Liver (tissue), 9 donors: ENCODE results near the gene RUFY1. TPM values are rescaled to one million over a fixed set of nuclear protein-coding genes. Genes with fewer than 3 reads are reported as not detected.

Experiments
- DNase-seq: peaks from one replicate; pipeline ENCODE4 v3.0.0-alpha.2; 2017; ENCODE audit warnings: low spot score
- H3K27ac ChIP-seq, 2 donors: one replicate each; pipeline ENCODE4 v1.7.0; 2013; ENCODE audit warnings: inconsistent platforms in 2 of 2, low read length in 2 of 2, control low read depth in 1 of 2, low read depth in 1 of 2, mild to moderate bottlenecking in 1 of 2
- H3K27me3 ChIP-seq, 4 donors: one replicate each; pipeline versions ENCODE4 v1.6.1 to v1.7.0; 2013; ENCODE audit warnings: low read length in 3 of 4, inconsistent platforms in 1 of 4, mild to moderate bottlenecking in 1 of 4, moderate library complexity in 1 of 4; ENCODE audit not compliant: control insufficient read depth in 4 of 4, insufficient read depth in 4 of 4
- H3K36me3 ChIP-seq, 4 donors: one replicate each; pipeline versions ENCODE4 v1.6.1 to v1.7.0; 2013; ENCODE audit warnings: low read length in 3 of 4, mild to moderate bottlenecking in 3 of 4, low read depth in 1 of 4, moderate library complexity in 1 of 4; ENCODE audit not compliant: control insufficient read depth in 4 of 4, insufficient read depth in 3 of 4
- H3K4me1 ChIP-seq, 4 donors: one replicate each; pipeline versions ENCODE4 v1.6.1 to v1.7.0; 2013; ENCODE audit warnings: low read length in 3 of 4, mild to moderate bottlenecking in 3 of 4, moderate library complexity in 1 of 4; ENCODE audit not compliant: control insufficient read depth in 4 of 4, insufficient read depth in 4 of 4
- H3K4me3 ChIP-seq, 3 donors: one replicate each; pipeline versions ENCODE4 v1.6.1 to v1.7.0; 2013; ENCODE audit warnings: low read length in 3 of 3, control low read depth in 1 of 3, low read depth in 1 of 3, mild to moderate bottlenecking in 1 of 3
- H3K9ac ChIP-seq, 2 donors: one replicate each; pipeline ENCODE4 v1.7.0; 2013; ENCODE audit warnings: low read length in 2 of 2, mild to moderate bottlenecking in 2 of 2, moderate library complexity in 2 of 2, control low read depth in 1 of 2, low read depth in 1 of 2
- H3K9me3 ChIP-seq, 4 donors: one replicate each; pipeline versions ENCODE4 v1.6.1 to v1.7.0; 2013; ENCODE audit warnings: low read length in 3 of 4; ENCODE audit not compliant: control insufficient read depth in 4 of 4
- ATF3 ChIP-seq: IDR thresholded peaks from 2 replicates; pipeline ENCODE4 v1.6.1; 2016; ENCODE audit warnings: antibody characterized with exemption
- CTCF ChIP-seq: fragments of 150-350 bp; IDR thresholded peaks from 2 replicates; pipeline ENCODE4 v1.5.1; 2017; ENCODE audit warnings: improper control_type of control experiment, low read depth, low read length; ENCODE audit not compliant: missing input control
- EGR1 ChIP-seq, 2 donors: IDR thresholded peaks; 2 replicates each; pipeline ENCODE4 v1.6.1; 2016 to 2018; ENCODE audit warnings: antibody characterized with exemption in 2 of 2, low read depth in 2 of 2
- FOXA1 ChIP-seq: IDR thresholded peaks from 2 replicates; pipeline ENCODE4 v1.6.1; 2016; ENCODE audit warnings: antibody characterized with exemption
- FOXA2 ChIP-seq: IDR thresholded peaks from 2 replicates; pipeline ENCODE4 v1.6.1; 2016; ENCODE audit warnings: antibody characterized with exemption
- GABPA ChIP-seq, 2 donors: IDR thresholded peaks in 1 of 2; conservative IDR thresholded peaks in 1 of 2; 2 replicates each; pipeline ENCODE4 v1.6.1; 2016; ENCODE audit warnings: antibody characterized with exemption in 2 of 2, mild to moderate bottlenecking in 1 of 2, moderate library complexity in 1 of 2
- HNF4A ChIP-seq, 2 donors: conservative IDR thresholded peaks; 2 replicates each; pipeline ENCODE4 v1.6.1; 2016; ENCODE audit warnings: antibody characterized with exemption in 2 of 2, mild to moderate bottlenecking in 2 of 2
- HNF4G ChIP-seq: IDR thresholded peaks from 2 replicates; pipeline ENCODE4 v1.6.1; 2016; ENCODE audit warnings: antibody characterized with exemption
- JUND ChIP-seq, 2 donors: IDR thresholded peaks; 2 replicates each; pipeline ENCODE4 v1.6.1; 2016; ENCODE audit warnings: antibody characterized with exemption in 2 of 2
- MAX ChIP-seq: IDR thresholded peaks from 2 replicates; pipeline ENCODE4 v1.6.1; 2016; ENCODE audit warnings: antibody characterized with exemption
- NR2F2 ChIP-seq: IDR thresholded peaks from 2 replicates; pipeline ENCODE4 v1.6.1; 2016; ENCODE audit warnings: antibody characterized with exemption
- RAD21 ChIP-seq, 2 donors: IDR thresholded peaks; 2 replicates each; pipeline ENCODE4 v1.6.1; 2016; ENCODE audit warnings: antibody characterized with exemption in 2 of 2, mild to moderate bottlenecking in 2 of 2
- REST ChIP-seq: IDR thresholded peaks from 2 replicates; pipeline ENCODE4 v1.6.1; 2016; ENCODE audit warnings: antibody characterized with exemption, mild to moderate bottlenecking
- RXRA ChIP-seq, 2 donors: IDR thresholded peaks; 2 replicates each; pipeline ENCODE4 v1.6.1; 2017 to 2018; ENCODE audit warnings: antibody characterized with exemption in 2 of 2, mild to moderate bottlenecking in 1 of 2
- SP1 ChIP-seq: IDR thresholded peaks from 2 replicates; pipeline ENCODE4 v1.6.1; 2018; ENCODE audit warnings: antibody characterized with exemption, mild to moderate bottlenecking
- TAF1 ChIP-seq: conservative IDR thresholded peaks from 2 replicates; pipeline ENCODE4 v1.6.1; 2016; ENCODE audit warnings: antibody characterized with exemption, mild to moderate bottlenecking
- YY1 ChIP-seq: IDR thresholded peaks from 2 replicates; pipeline ENCODE4 v1.6.1; 2016; ENCODE audit warnings: antibody characterized with exemption, mild to moderate bottlenecking
- ZBTB33 ChIP-seq: IDR thresholded peaks from 2 replicates; pipeline ENCODE4 v1.6.1; 2016; ENCODE audit warnings: antibody characterized with exemption
- WGBS: extraction: QIAGEN DNeasy Blood & Tissue Kit; methylation state at CpG from one replicate; pipeline ENCODE4 v1.1.7; 2013; 5-methylcytosine and 5-hydroxymethylcytosine counted together
- polyA plus RNA-seq, 2 donors: library from polyadenylated mRNA; stranded (reverse) in 1 of 2; unstranded in 1 of 2; fragments of 200-250 nt in 1 of 2; fragments of >200 nt in 1 of 2; fragmentation: Nextera tagmentation in 1 of 2; extraction: Ambion mirVana in 1 of 2; gene quantifications; one replicate each; pipeline versions ENCODE4 v1.2.1 to v1.2.3, GENCODE V29; 2013 to 2015
- total RNA-seq, 2 donors: library from RNA; depleted of rRNA; stranded (reverse); fragments of >200 nt; gene quantifications; one replicate each; pipeline ENCODE4 v1.2.3, GENCODE V29; 2014
- donor health status: healthy.
- donor health status: healthy.
- donor health status: healthy.
- donor health status: healthy.
- donor health status: healthy.

The RUFY1 gene
- total and polyA plus RNA-seq, 4 donors = 11.6 to 25.2 (median 18.3) TPM

- no peak overlapping the region for H3K27ac ChIP-seq
- no peaks in the 10 kb centered on the region for H3K9me3 ChIP-seq
- peaks cover 19 to 82% (median 70%) of the 10 kb centered on the region in 4 donors for H3K36me3 ChIP-seq
- no peak overlapping the region for H3K9ac ChIP-seq
- no peak for DNase-seq
- TF ChIP-seq CTCF (no peak), TAF1 (no peak), RXRA (IDR thresholded peaks at IDR 0.05) (no peak), MAX (no peak), SP1 (no peak), RAD21 (IDR thresholded peaks at IDR 0.05) (no peak)
- peaks cover 0 to 6% (median 1%) of the 10 kb centered on the region in 4 donors for H3K4me1 ChIP-seq
- no peaks in the 10 kb centered on the region for H3K27me3 ChIP-seq
- H3K4me3 ChIP-seq = no peak overlapping the region
Measured at GRCh38 chr5:179610903-179611265, 60.5 kb downstream of the RUFY1 start.

- no peak overlapping the region for H3K9ac ChIP-seq
- peaks cover 0 to 19% (median 5%) of the 10 kb centered on the region in 4 donors for H3K4me1 ChIP-seq
- H3K27ac ChIP-seq = no peak overlapping the region
- H3K36me3 ChIP-seq = peaks cover 23 to 85% (median 81%) of the 10 kb centered on the region in 4 donors
- WGBS = 87% methylated on average over 21 of the region's 21 CpGs
- H3K9me3 ChIP-seq = no peaks in the 10 kb centered on the region
- no peak for DNase-seq
- no peaks in the 10 kb centered on the region for H3K27me3 ChIP-seq
- H3K4me3 ChIP-seq = no peak overlapping the region
- no peak for TF ChIP-seq HNF4G
- TF ChIP-seq RXRA (IDR thresholded peaks at IDR 0.05) = no peak
- no peak for TF ChIP-seq REST
- TF ChIP-seq GABPA (IDR thresholded peaks at IDR 0.05 in 1 of 2, conservative IDR thresholded peaks at IDR 0.05 in 1 of 2) = no peak
- TF ChIP-seq RAD21 (IDR thresholded peaks at IDR 0.05) = no peak
- no peak for TF ChIP-seq ATF3
- TF ChIP-seq NR2F2 = no peak
- TF ChIP-seq YY1 = no peak
- TF ChIP-seq ZBTB33 = no peak
- TF ChIP-seq CTCF = no peak
- TF ChIP-seq SP1 = no peak
- no peak for TF ChIP-seq EGR1 (IDR thresholded peaks at IDR 0.05; ENCODE audit: low read depth in 2 of 2)
- TF ChIP-seq HNF4A (conservative IDR thresholded peaks at IDR 0.05) = no peak
- no peak for TF ChIP-seq MAX
- no peak for TF ChIP-seq FOXA1
- no peak for TF ChIP-seq JUND (IDR thresholded peaks at IDR 0.05)
- TF ChIP-seq FOXA2 = no peak
- TF ChIP-seq TAF1 = no peak
Measured at GRCh38 chr5:179612577-179613459, 62.5 kb downstream of the RUFY1 start.
